Mucosa of rectum (tissue), 2 donors: ENCODE data around the gene SOD3.
A peak's percentile ranks its signal among the peaks of the same experiment; 100 is the strongest.

ENCODE experiments used
- H3K27ac ChIP-seq, 2 donors: one replicate each; pipeline ENCODE4 v1.7.0; 2013; ENCODE audit warnings: inconsistent platforms in 2 of 2, low read depth in 2 of 2, low read length in 2 of 2
- H3K27me3 ChIP-seq, 2 donors: one replicate each; pipeline ENCODE4 v1.7.0; 2013; ENCODE audit warnings: low read length in 2 of 2; ENCODE audit not compliant: control insufficient read depth in 2 of 2, insufficient read depth in 2 of 2
- H3K36me3 ChIP-seq, 2 donors: one replicate each; pipeline ENCODE4 v1.7.0; 2013; ENCODE audit warnings: low read length in 2 of 2; ENCODE audit not compliant: control insufficient read depth in 2 of 2, insufficient read depth in 2 of 2
- H3K4me1 ChIP-seq, 2 donors: one replicate each; pipeline ENCODE4 v1.7.0; 2013; ENCODE audit warnings: low read length in 2 of 2, mild to moderate bottlenecking in 1 of 2; ENCODE audit not compliant: control insufficient read depth in 2 of 2, insufficient read depth in 2 of 2
- H3K4me3 ChIP-seq, 2 donors: one replicate each; pipeline ENCODE4 v1.7.0; 2013; ENCODE audit warnings: low read length in 2 of 2
- H3K9ac ChIP-seq, 2 donors: one replicate each; pipeline ENCODE4 v1.7.0; 2013; ENCODE audit warnings: low read length in 2 of 2, low read depth in 1 of 2, mild to moderate bottlenecking in 1 of 2
- H3K9me3 ChIP-seq, 2 donors: one replicate each; pipeline ENCODE4 v1.7.0; 2013; ENCODE audit warnings: low read length in 2 of 2; ENCODE audit not compliant: control insufficient read depth in 2 of 2
- donor health status: healthy.
- donor health status: Normal muscosa, but diverticular disease.

SOD3 gene

DNA sequence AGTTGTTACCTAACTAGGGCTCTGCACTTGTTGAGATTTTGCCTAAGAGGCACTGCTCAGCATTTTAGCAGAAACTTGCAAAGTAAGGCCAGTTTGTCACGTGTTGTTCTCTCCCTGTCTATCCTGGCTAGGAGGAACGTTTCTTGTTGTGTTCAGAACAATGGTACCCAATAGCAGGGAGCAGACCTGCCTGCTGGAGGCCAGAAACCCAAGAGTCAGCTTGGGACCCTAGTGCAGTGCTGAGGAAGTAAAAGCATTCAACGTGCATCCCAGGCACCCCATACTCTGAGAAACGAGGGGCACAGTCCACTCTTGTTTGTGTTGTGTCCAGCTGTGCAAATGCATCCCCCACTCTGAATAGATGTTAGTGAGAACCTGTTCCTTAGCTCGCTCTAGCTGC, 42.4 kb downstream of the SOD3 start:
- no peak overlapping the region for H3K4me3 ChIP-seq
- H3K9ac ChIP-seq: no peak overlapping the region
- no peaks in the 10 kb centered on the region for H3K9me3 ChIP-seq
- peaks cover 0 to 3% of the 10 kb centered on the region in 2 donors for H3K4me1 ChIP-seq
- no peaks in the 10 kb centered on the region for H3K27me3 ChIP-seq
- no peak overlapping the region for H3K27ac ChIP-seq
- peaks cover 6% of the 10 kb centered on the region in 2 donors for H3K36me3 ChIP-seq

DNA sequence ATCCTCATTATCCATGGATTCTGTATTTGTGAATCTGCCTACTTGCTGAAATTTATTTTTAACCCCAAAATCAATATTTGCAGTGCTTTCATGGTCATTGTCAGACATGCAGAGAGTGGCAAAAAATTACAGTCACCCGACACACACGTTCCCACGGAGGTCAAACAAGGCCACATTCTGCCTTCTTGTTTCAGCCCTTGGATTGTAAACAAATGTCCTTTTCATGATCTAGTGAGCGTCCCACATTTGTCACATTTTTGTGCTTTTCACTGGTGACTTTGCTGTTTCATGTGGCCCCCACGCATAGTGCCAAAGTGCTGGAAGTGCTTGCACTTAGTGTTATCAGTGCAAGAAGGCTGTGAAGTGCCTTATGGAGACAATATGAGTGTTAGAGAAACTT, 45.0 kb downstream of the SOD3 start:
- H3K4me3 ChIP-seq: no peak overlapping the region
- H3K36me3 ChIP-seq: peaks cover 4% of the 10 kb centered on the region in 2 donors
- H3K9ac ChIP-seq: no peak overlapping the region
- no peaks in the 10 kb centered on the region for H3K27me3 ChIP-seq
- H3K4me1 ChIP-seq: peaks cover 0 to 3% of the 10 kb centered on the region in 2 donors
- no peak overlapping the region for H3K27ac ChIP-seq
- H3K9me3 ChIP-seq: no peaks in the 10 kb centered on the region

DNA sequence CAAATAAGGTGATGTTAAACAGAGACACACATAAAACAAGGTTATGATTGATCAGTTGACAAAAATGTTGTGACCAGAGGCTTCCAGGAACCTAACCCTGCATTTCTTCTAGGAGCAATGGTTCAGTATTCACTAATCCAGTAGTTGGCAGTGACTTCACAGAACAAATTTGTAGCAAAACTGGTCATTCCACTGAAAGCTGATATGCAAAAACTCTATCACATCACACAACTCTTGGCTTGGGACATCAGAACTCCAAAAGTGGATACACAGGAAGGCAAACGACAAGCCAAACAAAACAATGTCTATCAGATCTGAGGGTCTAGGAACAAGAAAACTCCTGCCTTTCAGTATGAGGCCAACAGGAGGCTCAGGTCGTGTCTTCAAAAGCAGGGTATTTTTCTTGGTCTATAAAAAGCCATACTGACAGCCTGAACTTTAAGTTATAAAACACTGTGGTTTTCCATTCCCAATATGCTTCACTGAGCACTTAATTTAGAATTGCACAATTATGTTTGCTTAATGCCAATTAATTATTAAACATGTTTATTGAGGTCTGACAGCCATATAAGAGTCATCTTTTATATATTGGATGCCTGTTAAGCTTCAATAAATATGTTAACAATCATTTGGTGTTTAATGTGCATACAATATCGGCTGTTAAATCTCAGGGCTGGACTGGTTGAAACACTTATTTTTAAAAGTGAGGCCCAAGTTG, 45.6 kb downstream of the SOD3 start:
- no peak overlapping the region for H3K27ac ChIP-seq
- H3K9ac ChIP-seq: no peak overlapping the region
- H3K36me3 ChIP-seq: peaks cover 4% of the 10 kb centered on the region in 2 donors
- peaks cover 0 to 3% of the 10 kb centered on the region in 2 donors for H3K4me1 ChIP-seq
- H3K9me3 ChIP-seq: no peaks in the 10 kb centered on the region
- no peaks in the 10 kb centered on the region for H3K27me3 ChIP-seq
- H3K4me3 ChIP-seq: no peak overlapping the region

DNA sequence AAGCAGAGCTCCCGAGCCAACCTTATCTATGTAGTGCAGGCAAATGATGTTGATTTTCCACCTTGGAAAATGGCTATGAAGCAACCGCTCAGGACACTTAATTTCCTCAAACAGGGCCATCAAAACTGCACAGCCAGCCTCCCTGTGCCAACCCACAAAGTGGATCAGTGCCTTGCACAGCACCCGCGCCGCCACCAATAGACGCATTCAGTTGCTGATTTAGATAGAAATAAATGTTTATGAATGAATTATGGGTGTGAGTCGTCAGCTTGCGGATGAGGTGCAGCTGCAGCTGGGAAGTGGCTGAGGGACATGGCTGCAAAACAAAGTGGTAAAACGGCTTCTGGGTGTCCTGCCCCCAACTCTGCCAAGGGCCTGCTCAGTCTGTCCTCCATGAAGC, 47.0 kb downstream of the SOD3 start:
- H3K4me3 ChIP-seq: no peak overlapping the region
- no peaks in the 10 kb centered on the region for H3K9me3 ChIP-seq
- H3K27ac ChIP-seq: no peak overlapping the region
- H3K27me3 ChIP-seq: no peaks in the 10 kb centered on the region
- H3K36me3 ChIP-seq: peaks cover 2 to 4% of the 10 kb centered on the region in 2 donors
- H3K9ac ChIP-seq: no peak overlapping the region
- peaks cover 0 to 3% of the 10 kb centered on the region in 2 donors for H3K4me1 ChIP-seq

DNA sequence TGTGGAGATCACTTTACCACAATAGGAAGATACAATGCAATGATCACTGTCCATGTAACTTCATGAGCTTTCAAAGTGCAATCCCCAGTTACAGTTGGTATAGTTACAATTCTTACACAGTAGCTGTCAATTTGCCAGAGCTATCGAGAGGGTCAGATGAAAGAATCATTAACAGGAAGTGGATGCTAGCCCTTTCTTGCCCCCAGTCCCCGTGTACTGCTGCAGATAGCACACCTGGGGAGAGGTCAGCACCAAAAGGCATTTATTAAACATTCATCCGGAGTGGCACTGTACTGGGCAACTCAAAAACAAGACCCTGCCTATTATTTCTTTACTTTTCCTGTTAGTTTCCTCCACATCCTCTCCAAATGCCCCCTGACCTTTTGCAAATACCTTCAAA, 47.7 kb downstream of the SOD3 start:
- H3K4me3 ChIP-seq: no peak overlapping the region
- H3K4me1 ChIP-seq: peaks cover 0 to 3% of the 10 kb centered on the region in 2 donors
- H3K27ac ChIP-seq: no peak overlapping the region
- no peak overlapping the region for H3K9ac ChIP-seq
- H3K9me3 ChIP-seq: no peaks in the 10 kb centered on the region
- H3K36me3 ChIP-seq: peaks cover 0 to under 1% of the 10 kb centered on the region in 2 donors
- no peaks in the 10 kb centered on the region for H3K27me3 ChIP-seq

DNA sequence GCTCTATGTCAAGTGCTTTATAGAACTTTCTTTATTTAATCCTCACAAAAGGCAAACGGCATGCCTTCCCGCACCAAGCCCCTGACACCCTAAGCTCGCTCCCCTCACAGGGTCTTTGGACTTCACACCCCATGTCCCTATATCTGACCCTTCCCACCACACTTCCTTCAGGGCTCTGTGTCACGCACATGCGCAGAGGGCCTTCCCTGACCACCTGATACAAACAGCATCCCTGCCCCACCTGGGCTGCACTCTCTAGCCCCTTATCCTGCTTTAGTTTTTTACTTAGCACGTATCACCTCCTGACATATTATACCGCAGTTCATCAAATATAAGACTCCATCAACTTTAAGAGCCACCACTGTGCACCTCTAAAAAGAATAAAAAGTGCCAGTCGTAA, 49.8 kb downstream of the SOD3 start:
- H3K27me3 ChIP-seq: no peaks in the 10 kb centered on the region
- no peaks in the 10 kb centered on the region for H3K9me3 ChIP-seq
- H3K27ac ChIP-seq: no peak overlapping the region
- no peaks in the 10 kb centered on the region for H3K36me3 ChIP-seq
- H3K4me1 ChIP-seq: peaks cover 0 to 3% of the 10 kb centered on the region in 2 donors
- H3K9ac ChIP-seq: no peak overlapping the region
- no peak overlapping the region for H3K4me3 ChIP-seq

DNA sequence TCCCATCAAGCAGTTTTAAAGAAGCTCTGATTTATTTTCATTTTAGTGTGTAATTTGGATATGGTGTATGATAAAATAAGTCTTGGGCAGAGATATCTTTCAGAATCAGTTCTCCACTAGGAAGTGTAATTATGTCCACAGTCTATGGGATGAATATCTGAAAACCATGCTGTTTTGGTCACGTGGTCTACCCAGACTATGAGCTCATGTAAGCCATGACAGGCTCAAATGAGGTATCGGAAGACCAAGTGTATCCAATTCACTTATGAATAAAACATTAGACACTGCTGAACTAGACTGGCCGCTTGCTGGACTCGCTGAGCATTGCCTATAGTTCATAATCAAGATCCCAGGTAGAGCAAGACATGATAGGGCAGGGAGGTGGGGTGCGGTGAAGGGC, 50.5 kb downstream of the SOD3 start:
- Histone ChIP-seq H3K36me3 (no peaks in the 10 kb centered on the region), H3K9ac (no peak overlapping the region), H3K4me1 (peaks cover 0 to 6% of the 10 kb centered on the region in 2 donors), H3K9me3 (no peaks in the 10 kb centered on the region), H3K27ac (no peak overlapping the region), H3K4me3 (no peak overlapping the region), H3K27me3 (no peaks in the 10 kb centered on the region)

DNA sequence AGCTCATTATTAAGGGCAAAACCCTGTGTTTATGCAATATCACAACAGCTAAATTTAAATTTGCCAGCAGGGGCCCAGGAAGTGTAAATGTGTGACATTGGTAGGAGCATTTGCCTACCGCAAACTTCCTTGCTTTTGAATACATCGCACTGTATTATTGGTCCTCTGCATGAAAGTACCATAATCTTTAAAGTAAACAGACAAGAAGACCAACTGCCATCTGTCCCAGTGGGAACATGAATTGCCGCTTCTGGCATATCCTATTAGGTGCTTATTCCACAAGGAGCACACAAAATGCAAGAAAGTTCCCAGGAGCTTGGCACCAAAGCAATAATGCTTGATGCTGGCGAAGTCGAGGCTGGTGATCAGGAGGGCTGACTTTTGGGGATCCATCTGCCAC, 51.3 kb downstream of the SOD3 start:
- Histone ChIP-seq H3K27ac (no peak overlapping the region), H3K9me3 (no peaks in the 10 kb centered on the region), H3K4me3 (no peak overlapping the region), H3K4me1 (peaks cover 0 to 6% of the 10 kb centered on the region in 2 donors), H3K9ac (no peak overlapping the region), H3K36me3 (no peaks in the 10 kb centered on the region), H3K27me3 (no peaks in the 10 kb centered on the region)

DNA sequence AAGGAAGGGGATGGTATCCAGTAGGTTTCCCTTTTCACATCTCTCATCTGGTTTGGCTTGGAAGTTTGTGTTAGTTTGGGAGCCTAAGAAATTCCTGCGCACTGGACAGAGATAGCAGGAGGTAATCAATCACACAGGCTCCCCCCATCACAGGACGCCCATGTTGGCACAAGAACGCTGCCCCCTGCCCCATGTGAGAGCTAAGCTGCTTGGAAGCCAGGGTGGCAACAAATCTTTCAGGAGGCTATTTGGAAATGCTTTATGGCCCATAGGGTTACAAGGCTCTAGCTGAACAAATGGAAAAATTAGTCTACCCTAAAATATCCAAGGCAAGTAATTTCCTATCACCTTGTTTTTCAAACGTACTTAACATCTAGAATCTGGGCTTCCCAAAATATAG, 54.0 kb downstream of the SOD3 start:
- peak overlapping the region in 1 of 2 donors; percentile 9 for H3K27ac ChIP-seq
- no peaks in the 10 kb centered on the region for H3K36me3 ChIP-seq
- no peak overlapping the region for H3K9ac ChIP-seq
- H3K4me3 ChIP-seq: no peak overlapping the region
- no peaks in the 10 kb centered on the region for H3K9me3 ChIP-seq
- peaks cover 0 to 3% of the 10 kb centered on the region in 2 donors for H3K4me1 ChIP-seq
- H3K27me3 ChIP-seq: no peaks in the 10 kb centered on the region

DNA sequence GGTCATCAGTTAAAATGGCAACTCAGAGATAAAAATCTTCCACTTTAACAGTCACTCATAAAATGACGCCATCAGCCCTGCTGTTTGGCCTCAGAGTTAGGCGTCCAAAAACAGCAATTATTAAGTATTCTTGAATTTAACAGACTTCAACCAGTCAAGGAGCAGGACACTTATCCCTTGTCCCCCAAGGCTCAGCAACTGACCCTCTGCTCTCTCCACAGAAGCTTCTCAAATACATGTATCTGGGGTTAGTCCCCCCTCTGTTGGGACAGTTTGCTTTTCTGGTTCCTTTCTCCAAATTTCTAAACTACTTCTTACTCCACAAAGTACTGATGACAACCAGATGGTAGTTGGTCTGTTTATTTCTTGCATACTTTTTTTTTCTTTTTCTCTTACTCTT, 54.4 kb downstream of the SOD3 start:
- Histone ChIP-seq H3K9ac (no peak overlapping the region), H3K4me1 (peaks cover 0 to 3% of the 10 kb centered on the region in 2 donors), H3K9me3 (no peaks in the 10 kb centered on the region), H3K36me3 (no peaks in the 10 kb centered on the region), H3K27ac (peak overlapping the region in 1 of 2 donors; percentile 9), H3K27me3 (no peaks in the 10 kb centered on the region), H3K4me3 (no peak overlapping the region)
